Mononuclear cell (primary cell): ENCODE results near the gene C9. TPM values are rescaled to one million over a fixed set of nuclear protein-coding genes. Genes with fewer than 3 reads are reported as not detected.
"Not testable (repeated sequence)": the region's sequence is repeated elsewhere in the genome, so short reads cannot be mapped to it uniquely, and the experiment has no call there.

Source experiments
- H3K27me3 ChIP-seq: 2 replicates; pipeline ENCODE4 v1.6.0; 2011; ENCODE audit warnings: low read length, control low read depth; ENCODE audit not compliant: insufficient read depth
- H3K4me1 ChIP-seq: 2 replicates; pipeline ENCODE4 v1.5.1; 2011; ENCODE audit warnings: mild to moderate bottlenecking, low read length, control low read depth; ENCODE audit not compliant: insufficient read depth
- H3K4me3 ChIP-seq: 2 replicates; pipeline ENCODE4 v1.5.1; 2011; ENCODE audit warnings: mild to moderate bottlenecking, low read length, moderate library complexity
- H3K9me3 ChIP-seq: 2 replicates; pipeline ENCODE4 v1.5.1; 2011; ENCODE audit warnings: low read depth, mild to moderate bottlenecking, control low read depth, low read length
- total RNA-seq: library from RNA; depleted of rRNA; stranded (reverse); fragments of >200 nt; gene quantifications from one replicate; pipeline ENCODE4 v1.2.3, GENCODE V29; 2012

The C9 gene
- total RNA-seq, 1 donor: not detected

DNA sequence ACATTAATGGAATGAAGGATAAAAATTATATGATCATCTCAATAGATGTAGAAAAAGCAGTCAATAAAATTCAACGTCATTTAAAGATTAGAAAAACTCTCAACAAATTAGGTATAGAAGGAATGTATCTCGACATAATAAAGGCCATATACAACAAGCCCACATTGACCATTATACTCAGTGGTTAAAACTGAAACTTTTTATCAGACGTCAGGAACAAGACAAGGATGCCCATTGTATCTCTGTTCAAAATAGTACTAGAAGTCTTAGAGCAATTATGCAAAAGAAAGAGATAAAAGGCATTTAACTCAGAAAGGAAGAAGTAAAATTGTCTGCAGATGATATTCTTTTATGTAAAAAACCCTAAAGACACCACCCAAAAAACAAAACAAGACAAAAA, 40.8 kb downstream of the C9 start:
- Histone ChIP-seq H3K4me3 (no peak overlapping the region), H3K9me3 (no peaks in the 10 kb centered on the region), H3K4me1 (no peaks in the 10 kb centered on the region), H3K27me3 (peaks cover 9% of the 10 kb centered on the region)

DNA sequence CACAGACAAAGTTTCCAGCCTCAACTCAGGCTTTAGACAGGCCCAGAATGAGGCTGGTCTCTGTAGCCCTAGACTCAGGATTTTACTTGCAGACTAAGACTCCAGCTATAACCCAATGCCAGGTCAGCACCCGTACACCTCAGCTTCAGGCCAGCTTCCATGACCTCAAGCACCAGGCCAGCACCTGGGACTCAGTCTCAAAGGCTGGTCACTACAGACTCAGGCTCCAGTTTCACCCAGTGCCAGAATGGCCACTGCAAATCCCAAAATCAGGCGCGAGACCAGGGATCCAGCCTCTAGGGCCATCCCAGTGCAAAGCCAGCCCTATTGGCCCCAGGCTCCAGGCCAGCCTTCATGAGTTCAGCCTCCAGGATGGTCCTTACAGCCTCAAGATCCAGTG, 44.9 kb downstream of the C9 start:
- Histone ChIP-seq H3K9me3 (no peaks in the 10 kb centered on the region), H3K27me3 (peaks cover 9% of the 10 kb centered on the region), H3K4me3 (no peak overlapping the region), H3K4me1 (no peaks in the 10 kb centered on the region)

DNA sequence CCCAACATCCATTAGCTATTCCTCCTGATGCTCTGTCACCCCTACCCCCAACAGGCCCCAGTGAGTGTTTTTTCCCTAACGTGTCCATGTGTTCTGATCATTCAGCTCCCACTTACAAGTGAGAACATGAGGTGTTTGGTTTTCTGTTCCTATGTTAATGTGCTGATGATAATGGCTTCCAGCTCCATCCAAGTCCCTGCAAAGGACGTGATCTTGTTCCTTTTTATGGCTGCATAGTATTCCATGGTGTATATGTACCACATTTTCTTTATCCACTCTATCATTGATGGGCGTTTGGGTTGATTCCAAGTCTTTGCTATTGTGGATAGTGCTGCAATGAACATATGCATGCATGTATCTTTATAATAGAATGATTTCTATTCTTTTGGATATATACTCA, 47.8 kb downstream of the C9 start:
- not testable (repeated sequence) for H3K4me1 ChIP-seq

DNA sequence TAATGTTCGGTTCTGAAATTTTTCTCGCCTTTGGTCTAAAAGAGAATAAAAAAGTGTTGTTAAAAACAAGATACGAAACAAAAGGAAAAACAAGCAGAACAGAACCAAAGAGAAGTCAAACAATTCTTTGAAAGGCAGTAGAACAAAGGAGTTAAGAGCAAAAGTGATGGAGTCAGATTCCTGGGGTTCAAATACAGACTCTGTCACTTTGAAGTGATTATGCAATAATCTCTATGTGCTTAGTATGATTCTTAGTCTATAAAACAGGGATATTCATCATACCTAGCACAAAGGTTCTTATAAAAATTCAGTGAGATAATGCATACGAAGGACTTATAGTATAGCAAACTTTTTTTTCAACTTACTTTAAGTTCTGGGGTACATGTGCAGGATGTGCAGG, 48.3 kb downstream of the C9 start:
- no peaks in the 10 kb centered on the region for H3K9me3 ChIP-seq
- H3K27me3 ChIP-seq: peaks cover 9% of the 10 kb centered on the region
- H3K4me3 ChIP-seq: no peak overlapping the region
- H3K4me1 ChIP-seq: no peaks in the 10 kb centered on the region

More for the DNA sequence above, 47.8 kb downstream of the C9 start:
- not testable (repeated sequence) for H3K4me3 ChIP-seq, H3K27me3 ChIP-seq, H3K9me3 ChIP-seq

DNA sequence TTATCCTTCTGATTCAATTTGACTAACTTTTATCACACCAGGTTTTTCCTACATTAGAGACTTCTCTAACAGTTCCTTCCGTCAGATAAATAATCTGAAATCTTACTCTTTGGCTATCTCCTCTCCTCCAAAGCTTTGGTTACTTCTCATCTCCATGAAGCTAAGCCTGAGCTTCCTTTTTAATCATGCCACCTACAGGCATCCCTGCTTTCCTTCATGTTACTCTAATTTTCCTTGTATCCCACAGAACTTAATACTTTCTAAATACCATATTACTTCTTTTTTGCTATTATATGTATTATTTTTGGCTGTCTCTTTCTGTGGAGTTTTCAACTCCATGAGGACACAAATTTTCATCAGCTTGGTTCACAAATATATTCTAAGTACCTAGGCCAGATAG, 49.7 kb downstream of the C9 start:
- Histone ChIP-seq H3K27me3 (no peaks in the 10 kb centered on the region), H3K4me1 (no peaks in the 10 kb centered on the region), H3K9me3 (no peaks in the 10 kb centered on the region), H3K4me3 (no peak overlapping the region)

DNA sequence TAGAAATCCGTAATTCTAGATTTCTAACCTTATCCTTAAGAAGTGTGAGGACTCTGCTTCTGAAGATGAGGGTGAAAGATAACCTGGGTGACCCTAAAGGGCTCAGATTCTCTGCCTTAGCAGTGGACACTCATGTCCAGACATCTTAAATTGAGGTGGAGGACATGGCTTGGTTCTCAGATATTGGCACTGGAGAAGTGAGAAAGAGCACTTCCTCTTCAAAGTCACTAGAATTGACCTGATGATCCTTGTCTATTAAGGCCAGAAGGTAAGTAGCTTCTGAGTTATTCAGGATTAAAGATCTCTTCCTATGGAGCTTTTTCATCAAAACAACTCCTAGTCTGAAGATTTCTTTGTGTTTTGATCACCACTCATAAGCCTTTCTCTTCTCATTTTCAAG, 54.8 kb downstream of the C9 start:
- no peaks in the 10 kb centered on the region for H3K9me3 ChIP-seq

DNA sequence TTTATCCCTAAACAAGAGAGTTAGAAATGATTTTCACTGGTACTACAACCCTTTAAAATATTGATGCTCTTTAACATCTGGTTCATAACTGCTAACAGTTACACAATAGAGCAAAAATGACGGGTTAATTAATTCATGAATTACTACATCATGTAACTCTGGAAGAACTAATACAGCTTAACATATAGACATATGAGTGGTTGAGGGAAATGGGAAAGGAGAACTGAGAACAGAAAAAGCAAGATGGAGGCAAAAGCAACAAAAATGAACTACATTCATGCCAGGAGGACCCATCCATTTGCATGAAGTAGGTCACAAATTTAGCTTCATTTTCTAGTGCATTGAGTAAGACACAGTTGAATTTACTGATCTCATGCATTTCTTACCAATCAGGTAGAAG, 61.8 kb downstream of the C9 start:
- Histone ChIP-seq H3K9me3 (peaks cover 12% of the 10 kb centered on the region), H3K27me3 (no peaks in the 10 kb centered on the region), H3K4me1 (peaks cover 3% of the 10 kb centered on the region), H3K4me3 (no peak overlapping the region)

More for the DNA sequence above, 54.8 kb downstream of the C9 start:
- H3K4me1 ChIP-seq: no peaks in the 10 kb centered on the region
- no peak overlapping the region for H3K4me3 ChIP-seq
- H3K27me3 ChIP-seq: no peaks in the 10 kb centered on the region

DNA sequence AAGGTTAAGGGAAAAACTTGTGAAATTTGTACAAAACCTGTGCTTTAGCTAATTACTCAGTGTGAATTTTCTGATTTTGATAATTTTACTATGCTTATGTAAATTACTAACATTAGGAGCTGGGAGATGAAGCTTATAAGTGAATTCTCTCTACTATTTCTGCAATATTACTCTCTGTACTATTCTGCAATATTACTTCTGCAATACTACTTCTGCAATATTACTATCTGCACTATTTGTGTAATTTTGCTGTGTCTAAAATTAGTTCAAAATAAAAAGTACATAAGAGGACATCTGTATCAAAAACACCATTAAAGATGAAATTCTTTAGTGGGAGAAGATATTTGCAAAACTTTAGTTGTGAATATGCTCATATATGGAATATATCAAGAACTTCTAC, 62.9 kb downstream of the C9 start:
- peaks cover 12% of the 10 kb centered on the region for H3K9me3 ChIP-seq
- peaks cover 3% of the 10 kb centered on the region for H3K4me1 ChIP-seq
- H3K4me3 ChIP-seq: no peak overlapping the region
- no peaks in the 10 kb centered on the region for H3K27me3 ChIP-seq

DNA sequence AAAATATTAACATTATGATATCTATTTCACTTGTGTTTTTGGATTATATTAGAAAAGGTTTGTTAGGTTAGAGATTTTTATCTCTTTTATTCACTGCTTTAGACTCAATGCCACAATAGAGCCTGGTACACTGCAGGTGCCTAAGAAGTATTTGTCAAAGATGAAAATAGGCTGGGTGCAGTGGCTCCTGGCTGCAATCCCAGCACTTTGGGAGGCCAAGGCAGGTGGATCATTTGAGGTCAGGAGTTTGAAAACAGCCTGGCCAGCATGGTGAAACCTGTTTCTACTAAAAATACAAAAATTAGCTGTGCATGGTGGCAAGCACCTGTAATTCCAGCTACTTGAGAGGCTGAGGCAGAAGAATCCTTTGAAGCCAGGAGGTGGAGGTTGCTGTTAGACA, 64.3 kb downstream of the C9 start:
- Histone ChIP-seq H3K9me3 (peaks cover 12% of the 10 kb centered on the region), H3K4me3 (no peak overlapping the region), H3K4me1 (peaks cover 3% of the 10 kb centered on the region), H3K27me3 (no peaks in the 10 kb centered on the region)

DNA sequence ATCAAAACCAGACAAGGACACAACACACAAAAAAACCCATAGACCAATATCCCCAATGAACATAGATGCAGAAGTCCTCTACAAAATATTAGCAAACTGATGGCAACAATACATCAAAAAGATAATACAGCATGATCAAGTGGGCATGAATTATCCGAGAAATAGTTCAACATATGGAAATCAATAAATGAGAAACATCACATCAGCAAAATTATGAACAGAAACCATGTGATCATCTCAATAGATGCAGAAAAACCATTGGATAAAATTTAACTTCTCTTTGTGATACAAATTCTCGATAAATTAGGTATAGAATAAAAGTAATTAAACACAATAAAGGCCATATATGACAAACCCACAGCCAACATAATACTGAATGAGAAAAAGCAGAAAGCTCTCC, 69.6 kb downstream of the C9 start:
- H3K9me3 ChIP-seq: peaks cover 12% of the 10 kb centered on the region
- no peaks in the 10 kb centered on the region for H3K4me1 ChIP-seq
- H3K4me3 ChIP-seq: no peak overlapping the region
- peaks cover 4% of the 10 kb centered on the region for H3K27me3 ChIP-seq

DNA sequence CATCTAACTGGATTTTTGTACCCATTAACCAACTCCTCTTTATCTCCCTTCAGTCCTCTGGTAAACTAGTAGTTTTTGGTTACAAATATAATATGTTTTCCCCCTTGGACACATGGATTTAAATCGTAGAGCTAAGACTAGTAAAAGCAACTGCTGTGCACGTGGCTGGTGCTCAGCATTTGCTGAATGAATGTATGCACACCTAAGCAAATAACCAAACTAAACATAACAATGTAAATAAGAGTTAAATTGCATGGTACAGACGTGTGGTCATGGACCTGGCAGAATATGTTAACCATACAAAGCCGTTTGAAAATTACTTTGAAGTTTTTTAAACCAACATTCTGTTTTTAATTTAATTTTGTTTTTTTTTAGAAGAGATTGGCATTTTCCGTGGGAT, 79.7 kb downstream of the C9 start:
- H3K9me3 ChIP-seq: no peaks in the 10 kb centered on the region
- no peak overlapping the region for H3K4me3 ChIP-seq
- H3K27me3 ChIP-seq: peaks cover 12% of the 10 kb centered on the region
- peaks cover 6% of the 10 kb centered on the region for H3K4me1 ChIP-seq

DNA sequence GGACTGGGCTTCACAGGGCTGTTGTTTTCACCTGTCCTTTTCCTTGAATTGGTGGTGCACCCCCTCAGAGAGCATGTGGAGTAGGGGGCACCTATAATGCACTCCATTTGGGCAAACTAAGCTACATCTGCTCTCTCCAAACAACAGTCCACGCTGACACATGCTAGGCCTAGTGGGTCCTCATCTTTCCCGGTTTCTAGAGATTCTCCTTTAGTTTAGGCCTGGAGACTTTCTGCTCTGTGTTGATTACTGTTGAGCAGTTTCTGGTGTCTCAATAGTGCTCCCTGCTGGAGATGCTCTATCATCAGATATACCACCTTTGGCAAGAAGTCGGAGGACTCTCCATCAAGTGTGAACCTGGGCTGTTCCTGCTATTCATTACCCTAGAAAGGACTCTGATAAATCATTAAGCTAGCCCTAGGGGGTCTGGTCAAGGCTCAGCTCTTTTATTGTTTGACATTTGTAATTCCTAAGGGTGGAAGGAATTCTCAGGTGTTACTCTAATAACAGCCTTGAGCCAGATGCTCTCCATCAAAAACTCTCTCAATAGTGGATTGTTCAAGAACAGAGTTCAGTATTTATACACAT, 81.0 kb downstream of the C9 start:
- Histone ChIP-seq H3K4me1 (peaks cover 6% of the 10 kb centered on the region), H3K4me3 (no peak overlapping the region), H3K27me3 (peaks cover 12% of the 10 kb centered on the region), H3K9me3 (no peaks in the 10 kb centered on the region)

DNA sequence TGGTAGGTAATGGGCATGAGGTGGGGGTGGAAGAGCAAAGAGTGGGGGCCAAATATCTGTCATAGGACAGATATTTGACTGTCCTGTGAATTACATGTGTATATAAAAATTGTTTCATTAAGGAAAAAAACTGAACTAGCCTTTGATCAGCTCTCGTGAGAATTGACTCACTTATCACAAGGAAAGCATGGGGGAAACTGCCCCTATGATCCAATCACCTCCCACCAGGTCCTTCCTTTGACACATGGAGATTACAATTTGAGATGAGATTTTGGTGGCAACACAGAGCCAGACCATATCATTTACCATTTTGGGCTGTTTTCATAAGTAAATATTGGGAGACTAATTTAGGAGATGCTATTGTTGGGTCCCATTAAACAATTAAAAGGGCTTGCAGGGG, 81.7 kb downstream of the C9 start:
- Histone ChIP-seq H3K4me3 (no peak overlapping the region), H3K9me3 (no peaks in the 10 kb centered on the region), H3K27me3 (peaks cover 12% of the 10 kb centered on the region), H3K4me1 (peaks cover 6% of the 10 kb centered on the region)

DNA sequence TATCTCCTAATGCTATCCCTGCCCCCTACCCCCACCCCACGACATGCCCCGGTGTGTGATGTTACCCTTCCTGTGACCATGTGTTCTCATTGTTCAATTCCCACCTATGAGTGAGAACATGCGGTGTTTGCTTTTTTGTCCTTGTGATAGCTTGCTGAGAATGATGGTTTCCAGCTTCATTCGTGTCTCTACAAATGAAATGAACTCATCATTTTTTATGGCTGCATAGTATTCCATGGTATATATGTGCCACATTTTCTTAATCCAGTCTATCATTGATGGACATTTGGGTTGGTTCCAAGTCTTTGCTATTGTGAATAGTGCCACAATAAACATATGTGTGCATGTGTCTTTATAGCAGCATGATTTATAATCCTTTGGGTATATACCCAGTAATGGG, 88.4 kb downstream of the C9 start:
- not testable (repeated sequence) for H3K9me3 ChIP-seq, H3K4me3 ChIP-seq, H3K27me3 ChIP-seq
- H3K4me1 ChIP-seq: peaks cover 37% of the 10 kb centered on the region

DNA sequence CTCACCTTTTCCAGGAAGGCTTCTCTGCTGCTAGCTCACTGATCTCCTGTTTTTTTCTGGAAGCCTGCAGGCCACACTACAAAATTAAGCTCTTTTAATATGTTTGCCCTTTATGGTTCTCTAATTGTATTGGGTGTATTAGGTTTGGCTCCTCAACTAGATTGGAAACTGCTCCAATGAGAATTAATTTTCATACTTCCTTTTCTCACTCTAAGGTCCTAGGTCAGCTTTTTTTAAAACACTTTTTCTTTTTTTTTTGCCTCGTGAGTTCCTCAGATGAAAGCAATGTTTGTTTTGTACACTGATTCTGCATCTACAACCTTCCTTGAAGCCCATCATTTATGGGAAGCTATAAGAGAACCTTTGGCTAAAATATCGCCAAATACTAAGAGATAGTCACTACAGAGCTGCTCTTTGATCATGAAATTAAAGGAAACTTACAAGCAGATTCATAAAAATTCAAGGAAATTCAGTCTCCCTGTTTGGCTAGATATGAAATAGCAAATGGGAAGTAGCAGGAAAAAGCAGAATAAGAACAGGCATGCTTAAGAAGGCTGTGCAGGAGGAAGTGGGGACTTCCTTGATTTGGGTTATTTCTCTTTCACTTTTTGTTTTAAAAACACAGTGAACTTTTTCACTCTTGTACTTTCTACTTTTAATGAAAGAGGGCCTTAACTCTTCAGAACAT, 89.8 kb downstream of the C9 start:
- H3K4me3 ChIP-seq: peak overlapping the region; percentile 33
- H3K27me3 ChIP-seq: no peaks in the 10 kb centered on the region
- H3K9me3 ChIP-seq: no peaks in the 10 kb centered on the region
- peaks cover 48% of the 10 kb centered on the region for H3K4me1 ChIP-seq

DNA sequence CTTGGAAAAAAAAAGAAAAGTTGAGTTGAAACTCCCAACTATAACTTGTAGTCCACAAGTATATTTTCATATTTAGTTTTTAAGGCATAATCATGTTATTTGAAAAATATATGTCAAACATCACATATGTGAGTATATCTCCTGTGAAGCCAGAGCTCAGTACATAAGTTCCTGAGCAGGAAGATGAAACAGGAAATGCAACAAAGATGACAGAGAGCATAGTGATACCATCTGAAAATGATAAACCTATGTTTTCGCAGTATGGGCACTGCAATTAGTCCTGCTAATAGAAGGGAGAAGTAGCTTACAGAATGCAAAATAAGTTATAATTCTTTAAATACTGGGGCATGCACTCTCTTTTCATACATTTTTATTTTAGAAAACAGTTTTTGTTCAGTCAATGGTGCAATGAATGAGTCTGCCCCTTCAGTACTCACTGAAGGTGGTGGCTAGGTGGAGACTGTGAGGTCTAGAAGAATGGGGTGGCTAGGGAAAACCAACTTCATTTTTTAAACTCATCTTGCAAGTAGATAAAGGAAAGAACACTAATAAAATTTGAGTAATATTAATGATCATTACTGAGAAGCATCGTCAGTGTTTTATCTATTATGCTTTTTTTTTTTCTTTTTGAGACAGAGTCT, 90.9 kb downstream of the C9 start:
- Histone ChIP-seq H3K27me3 (no peaks in the 10 kb centered on the region), H3K4me3 (peak overlapping the region; percentile 33), H3K9me3 (no peaks in the 10 kb centered on the region), H3K4me1 (peaks cover 59% of the 10 kb centered on the region)
